Right renal pelvis (tissue), 4 donors: ENCODE results near the gene RPS6KB2. TPM values are rescaled to one million over a fixed set of nuclear protein-coding genes. Genes with fewer than 3 reads are reported as not detected.
"Not testable (repeated sequence)": the region's sequence is repeated elsewhere in the genome, so short reads cannot be mapped to it uniquely, and the experiment has no call there.

Experiments
- DNase-seq, 4 donors: peaks; one replicate each; pipeline ENCODE4 v3.0.0-alpha.2; 2013; ENCODE audit warnings: low read depth in 4 of 4, low spot score in 3 of 4, missing footprints in 1 of 4
- polyA plus RNA-seq, 4 donors: library from polyadenylated mRNA; unstranded; fragments of 120-200 nt; gene quantifications; one replicate each; pipeline ENCODE4 v1.2.1, GENCODE V29; 2013; ENCODE audit not compliant: insufficient read length in 4 of 4

RPS6KB2 gene
- polyA plus RNA-seq, 4 donors = 44.3 to 51.8 (median 45.4) TPM

DNA sequence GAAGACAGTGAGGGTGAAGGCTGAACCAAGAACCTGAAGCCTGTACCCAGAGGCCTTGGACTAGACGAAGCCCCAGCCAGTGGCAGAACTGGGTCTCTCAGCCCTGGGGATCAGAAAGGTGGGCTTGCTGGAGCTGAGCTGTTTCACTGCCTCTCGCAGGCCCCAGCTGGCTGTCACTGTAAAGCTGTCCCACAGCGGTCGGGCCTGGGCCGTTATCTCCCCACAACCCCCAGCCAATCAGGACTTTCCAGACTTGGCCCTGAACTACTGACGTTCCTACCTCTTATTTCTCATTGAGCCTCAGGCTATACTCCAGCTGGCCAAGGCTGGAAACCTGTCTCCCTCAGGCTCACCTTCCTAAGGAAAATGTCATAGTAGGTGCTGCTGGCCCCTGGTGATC lies 30.8 kb upstream of the RPS6KB2 start:
- no peak for DNase-seq

DNA sequence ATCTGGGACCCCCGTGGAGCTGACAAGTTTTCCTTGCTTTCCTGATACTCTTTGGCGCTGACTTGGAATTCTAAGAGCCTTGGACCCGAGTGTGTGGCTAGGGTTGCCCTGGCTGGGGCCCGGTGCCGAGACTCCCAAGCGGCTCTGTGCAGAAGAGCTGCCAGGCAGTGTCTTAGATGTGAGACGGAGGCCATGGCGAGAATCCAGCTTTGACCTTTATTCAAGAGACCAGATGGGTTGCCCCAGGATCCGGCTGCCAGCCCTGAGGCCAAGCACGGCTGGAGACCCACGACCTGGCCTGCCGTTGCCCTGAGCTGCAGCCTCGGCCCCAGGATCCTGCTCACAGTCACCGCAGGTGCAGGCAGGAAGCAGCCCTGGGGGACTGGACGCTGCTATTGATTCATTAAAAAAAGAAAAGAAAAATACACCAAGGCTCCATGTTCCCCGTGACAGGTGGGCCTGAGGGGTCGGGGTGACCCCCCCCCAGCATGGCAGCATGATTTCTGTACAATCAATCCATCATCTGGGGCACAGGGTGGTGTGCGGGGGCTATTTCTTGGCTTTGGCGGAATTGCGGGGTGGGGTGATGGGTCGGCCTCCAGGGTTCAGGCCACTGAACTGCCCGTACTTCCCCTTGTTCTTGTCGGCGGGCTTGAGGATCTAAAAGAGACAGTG lies 30.2 kb upstream of the RPS6KB2 start:
- DNase-seq = no peak

DNA sequence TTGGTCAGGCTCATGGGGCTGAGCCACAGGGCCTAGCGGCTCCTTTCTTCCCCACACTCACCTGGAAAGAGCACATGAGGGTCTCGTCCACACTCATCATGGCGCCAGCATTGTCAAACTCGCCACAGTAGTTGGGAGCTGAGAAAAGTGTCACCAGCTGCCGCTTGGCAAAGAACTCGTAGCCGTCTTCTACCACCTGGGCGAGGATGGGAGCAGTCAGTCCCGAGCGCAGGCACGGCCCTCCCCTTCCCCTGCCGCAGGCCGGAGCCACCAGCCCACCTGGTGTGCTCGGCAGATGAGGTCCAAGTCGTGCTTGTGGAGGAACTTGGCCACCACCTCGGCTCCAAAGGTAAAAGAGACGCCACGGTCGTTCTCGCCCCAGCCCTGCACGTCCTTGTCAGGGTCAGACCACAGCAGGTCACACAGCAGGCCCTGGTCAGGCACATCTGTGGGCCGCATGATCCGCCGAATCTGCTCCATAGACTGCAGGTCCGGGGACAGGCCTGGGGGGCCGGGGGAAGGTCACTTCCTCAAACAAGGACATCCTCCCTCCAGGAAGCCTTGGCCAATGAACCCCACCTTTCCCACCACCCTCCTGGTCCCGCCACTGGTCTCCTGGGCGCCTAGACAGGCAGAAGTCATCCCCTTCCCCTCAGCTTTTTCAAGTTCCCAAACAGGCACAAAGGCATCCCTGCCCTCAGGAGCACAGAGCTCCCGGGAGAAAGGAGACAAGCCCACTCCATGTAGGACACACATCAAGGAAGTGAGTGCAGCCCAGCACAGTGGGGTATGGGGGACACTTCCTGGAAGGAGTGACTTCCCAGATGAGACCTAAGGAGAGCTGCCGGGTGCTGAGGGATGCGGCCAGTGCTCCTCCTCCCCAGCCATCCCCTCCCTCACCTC lies 29.4 kb upstream of the RPS6KB2 start:
- no peak for DNase-seq

DNA sequence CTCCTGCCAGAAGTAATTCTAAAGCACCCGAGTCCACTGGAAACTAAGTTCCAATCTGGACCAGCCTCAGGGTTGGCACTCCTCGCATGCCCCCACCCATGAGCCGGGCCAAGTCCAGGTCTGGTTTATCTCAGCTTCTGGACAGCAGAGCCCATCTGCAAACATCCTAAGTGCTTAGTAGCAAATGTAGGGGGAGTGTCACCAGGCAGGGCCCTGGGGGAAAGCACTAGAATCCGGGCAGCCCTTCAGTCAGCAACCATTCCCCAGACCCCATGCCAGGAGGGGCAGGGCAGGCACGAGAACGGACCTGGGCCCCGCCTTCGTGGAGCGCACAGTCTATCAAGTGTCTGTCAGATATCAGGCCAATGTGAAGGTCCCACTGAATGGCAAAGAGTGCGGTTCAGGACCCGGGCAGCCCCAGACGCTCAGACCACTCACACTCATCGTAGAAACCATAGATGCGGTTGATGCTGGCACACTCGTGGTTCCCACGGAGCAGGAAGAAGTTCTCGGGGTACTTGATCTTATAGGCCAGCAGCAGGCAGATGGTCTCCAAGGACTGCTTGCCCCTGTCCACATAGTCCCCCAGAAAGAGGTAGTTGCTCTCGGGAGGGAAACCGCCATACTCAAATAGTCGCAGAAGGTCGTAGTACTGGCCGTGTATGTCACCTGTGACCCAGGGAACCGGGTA lies 27.9 kb upstream of the RPS6KB2 start:
- DNase-seq = no peak

DNA sequence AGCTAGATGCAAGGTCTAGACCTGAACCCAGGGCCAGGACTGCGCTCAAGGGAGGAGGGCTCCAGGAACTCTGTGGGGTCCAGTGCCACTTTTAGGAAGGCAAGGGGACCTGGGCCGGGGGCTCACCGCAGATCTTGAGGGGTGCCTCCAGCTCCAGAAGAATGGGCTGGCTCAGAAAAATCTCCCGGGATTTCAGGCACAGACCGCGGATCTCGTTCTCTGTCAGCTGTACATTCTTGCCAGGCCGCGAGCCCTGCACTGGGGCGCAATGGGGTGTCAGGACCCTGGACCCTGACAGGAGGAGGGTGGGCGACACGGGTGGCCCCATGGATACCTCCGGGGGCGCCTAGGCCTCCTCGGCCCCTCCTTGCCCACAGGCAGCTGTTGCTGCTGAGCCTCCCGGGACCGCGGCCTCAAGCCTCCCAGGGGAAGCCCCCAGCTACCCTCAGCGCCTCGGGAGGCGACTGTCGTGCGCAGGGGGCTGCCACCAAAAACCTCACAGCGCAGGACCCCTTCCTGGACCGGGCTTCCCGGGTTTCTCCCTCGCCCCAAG lies 27.3 kb upstream of the RPS6KB2 start:
- no peak for DNase-seq

DNA sequence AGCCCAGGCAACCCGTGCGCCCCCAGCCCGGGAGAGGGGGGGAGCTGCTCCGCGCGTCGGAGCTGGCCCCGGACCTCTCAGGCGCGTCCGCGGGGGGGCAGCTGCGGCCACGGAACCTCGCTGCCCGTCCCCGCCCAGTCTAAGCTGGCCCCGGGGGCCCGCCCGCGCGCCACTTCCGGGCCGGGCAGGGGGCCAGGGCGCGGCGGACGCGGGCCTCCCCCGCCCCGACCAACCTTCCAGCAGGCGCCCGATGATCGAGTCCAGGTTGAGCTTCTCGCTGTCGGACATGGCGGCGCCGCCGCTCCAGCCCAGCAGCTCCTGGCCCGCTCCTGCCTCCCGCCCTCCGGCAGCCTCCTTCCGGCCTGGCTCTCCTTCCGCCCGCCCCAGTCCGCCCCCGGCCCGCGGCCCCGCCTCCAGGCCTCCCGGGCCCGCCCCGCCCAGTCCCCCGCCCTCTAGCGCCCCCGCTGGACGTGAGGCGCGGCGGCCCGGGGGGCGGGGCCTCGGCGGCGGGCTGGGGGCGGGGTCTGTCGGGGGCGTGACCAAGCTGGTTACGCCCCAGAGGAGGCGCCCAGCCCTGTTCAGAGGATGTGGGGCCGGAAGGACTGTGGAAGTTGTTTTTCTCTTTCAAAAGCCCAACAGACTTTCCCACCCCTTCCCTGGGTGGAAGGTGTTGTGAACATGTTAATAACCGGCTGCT lies 26.7 kb upstream of the RPS6KB2 start, which contains the start of gene PPP1CA:
TSS of gene PPP1CA (minus strand) at position 364 of the 697 bp plus-strand sequence. CDS start at position 288, 76 bp downstream.
- DNase-seq = peak; percentile 67 to 84 (median 75)

DNA sequence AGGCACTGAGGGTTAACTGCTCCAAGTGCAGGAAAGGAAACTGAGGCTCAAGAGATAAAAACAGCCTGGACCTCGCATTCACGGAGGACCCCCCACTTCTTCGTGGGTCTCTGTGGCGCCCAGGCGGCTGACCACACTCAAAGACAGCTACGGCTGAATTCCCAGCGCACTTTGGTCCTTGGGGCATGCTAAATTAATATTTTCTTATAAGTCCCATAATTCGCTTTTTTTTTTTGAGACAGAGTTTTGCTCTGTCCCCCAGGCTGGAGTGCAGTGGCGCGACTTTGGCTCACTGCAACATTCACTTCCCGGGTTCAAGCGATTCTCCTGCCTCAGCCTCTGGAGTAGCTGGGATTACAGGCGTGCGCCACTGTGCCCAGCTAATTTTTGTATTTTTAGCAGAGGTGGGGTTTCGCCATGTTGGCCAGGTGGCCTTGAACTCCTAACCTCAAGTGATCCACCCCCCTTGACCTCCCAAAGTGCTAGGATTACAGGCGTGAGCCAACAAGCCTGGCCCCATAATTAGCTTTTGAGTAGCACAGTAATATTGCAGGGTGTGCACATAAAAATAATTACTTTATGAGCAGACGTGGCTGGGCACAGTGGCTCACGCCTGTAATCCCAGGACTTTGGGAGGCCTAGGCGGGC lies 26.0 kb upstream of the RPS6KB2 start:
- not testable (repeated sequence) for DNase-seq

DNA sequence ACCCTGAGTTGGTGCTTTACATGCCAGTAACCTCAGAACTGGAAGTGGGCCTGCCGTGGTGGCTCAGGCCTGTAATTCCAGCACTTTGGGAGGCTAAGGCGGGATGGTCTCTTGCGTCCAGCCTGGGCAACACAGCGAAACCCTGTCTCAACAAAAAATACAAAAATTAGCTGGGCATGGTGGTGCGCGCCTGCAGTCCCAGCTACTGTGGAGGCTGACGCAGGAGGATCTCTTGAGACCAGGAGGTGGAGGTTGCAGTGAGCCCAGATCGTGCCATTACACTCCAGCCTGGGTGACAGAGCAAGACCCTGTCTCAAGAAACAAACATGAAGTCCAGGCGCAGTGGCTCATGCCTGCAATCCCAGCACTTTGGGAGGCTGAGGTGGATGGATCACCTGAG lies 25.2 kb upstream of the RPS6KB2 start:
- DNase-seq = not testable (repeated sequence)

DNA sequence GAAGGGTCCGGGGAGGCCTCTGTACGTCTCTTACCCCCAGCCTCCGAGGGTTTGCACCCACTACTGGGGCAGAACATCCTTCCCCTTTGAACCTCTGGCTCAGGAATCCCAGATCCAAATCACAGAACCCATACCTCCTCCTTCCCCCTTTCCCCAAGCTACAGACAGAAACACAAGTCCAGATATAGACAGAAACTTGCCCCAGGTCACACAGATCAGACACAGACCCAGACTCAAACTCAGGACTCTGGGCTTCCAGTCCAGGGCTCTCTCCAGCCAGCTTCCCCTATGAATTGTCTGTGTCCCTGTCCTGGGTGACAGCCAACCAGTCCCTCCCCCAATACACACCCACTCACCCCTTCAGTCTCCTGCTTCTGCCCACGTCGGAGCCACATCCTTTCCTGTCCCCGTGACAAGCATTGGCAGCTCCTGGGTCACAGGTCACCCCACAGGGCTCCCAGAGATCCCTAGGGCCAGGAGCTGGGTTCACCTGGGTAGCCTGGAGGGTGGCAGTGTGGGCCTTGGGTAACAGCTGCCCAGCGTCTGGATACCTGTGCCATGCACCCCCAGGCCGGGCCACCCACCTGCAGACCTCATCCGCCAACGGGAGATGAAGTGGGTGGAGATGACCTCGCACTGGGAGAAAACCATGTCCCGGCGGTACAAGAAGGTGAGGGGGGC lies 23.6 kb upstream of the RPS6KB2 start:
- no peak for DNase-seq

DNA sequence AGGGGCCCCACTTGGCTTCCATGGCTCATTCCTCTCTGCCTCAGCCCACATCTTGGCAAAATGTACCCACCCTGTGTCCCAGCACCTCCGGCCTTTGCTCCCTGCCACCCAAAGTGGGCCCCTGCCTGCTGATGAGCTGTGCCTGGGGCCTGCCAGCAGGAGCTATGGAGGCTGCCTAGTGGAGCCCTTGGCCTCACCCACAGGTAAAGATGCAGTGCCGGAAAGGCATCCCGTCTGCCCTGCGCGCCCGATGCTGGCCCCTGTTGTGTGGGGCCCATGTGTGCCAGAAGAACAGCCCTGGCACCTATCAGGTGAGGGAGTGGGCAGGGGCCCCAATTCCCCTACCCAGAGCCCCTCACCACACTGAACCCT lies 23.1 kb upstream of the RPS6KB2 start:
- DNase-seq = no peak

DNA sequence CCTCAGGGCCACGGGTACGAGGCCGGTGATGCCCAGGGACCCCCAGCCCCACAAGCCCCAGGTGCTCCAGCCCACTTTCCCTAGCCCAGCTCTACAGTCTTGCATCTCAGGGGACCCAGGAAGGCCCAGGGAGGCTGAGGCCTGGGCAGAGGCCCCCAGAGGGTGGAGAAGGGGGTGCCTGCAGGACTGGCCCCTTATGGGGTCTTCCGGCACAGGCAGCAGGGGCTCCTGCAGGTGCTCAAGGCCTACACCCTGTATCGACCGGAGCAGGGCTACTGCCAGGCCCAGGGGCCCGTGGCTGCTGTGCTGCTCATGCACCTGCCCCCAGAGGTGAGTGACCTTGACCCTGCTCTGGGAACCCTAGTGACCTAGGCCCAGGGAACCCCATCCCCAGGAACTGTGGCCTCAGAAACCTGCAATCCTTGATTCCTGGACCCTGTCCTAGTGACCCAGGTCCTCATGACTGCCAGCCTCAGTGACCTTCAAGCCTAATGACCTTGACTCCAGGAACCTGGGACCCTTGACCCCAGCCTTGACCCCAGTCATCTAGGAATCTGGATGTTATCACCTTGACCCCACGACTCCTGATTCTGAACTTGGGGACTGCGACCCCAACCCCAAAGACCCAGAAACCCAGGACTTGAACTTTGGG lies 22.5 kb upstream of the RPS6KB2 start:
- DNase-seq = no peak

DNA sequence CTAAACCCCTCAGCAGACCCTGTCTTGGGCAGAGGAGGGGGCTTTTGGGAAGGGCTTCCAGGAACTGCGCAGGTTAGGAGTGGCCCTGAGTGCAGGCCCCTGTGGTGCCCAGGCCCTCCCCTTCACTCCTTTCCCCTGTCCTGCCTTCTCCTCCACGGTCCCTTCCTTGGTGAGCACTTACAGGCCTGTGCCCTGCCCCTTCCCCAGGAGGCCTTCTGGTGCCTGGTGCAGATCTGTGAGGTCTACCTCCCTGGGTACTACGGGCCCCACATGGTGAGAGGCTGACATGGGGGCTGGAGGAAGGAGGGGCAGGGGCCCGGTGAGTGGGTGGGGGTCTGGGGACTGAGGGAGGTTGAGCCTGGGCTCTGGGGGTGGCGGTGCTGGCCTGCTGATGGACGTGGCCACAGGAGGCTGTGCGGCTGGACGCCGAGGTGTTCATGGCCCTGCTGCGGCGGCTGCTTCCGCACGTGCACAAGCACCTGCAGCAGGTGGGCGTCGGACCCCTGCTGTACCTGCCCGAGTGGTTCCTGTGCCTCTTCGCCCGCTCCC lies 21.8 kb upstream of the RPS6KB2 start:
- no peak for DNase-seq

DNA sequence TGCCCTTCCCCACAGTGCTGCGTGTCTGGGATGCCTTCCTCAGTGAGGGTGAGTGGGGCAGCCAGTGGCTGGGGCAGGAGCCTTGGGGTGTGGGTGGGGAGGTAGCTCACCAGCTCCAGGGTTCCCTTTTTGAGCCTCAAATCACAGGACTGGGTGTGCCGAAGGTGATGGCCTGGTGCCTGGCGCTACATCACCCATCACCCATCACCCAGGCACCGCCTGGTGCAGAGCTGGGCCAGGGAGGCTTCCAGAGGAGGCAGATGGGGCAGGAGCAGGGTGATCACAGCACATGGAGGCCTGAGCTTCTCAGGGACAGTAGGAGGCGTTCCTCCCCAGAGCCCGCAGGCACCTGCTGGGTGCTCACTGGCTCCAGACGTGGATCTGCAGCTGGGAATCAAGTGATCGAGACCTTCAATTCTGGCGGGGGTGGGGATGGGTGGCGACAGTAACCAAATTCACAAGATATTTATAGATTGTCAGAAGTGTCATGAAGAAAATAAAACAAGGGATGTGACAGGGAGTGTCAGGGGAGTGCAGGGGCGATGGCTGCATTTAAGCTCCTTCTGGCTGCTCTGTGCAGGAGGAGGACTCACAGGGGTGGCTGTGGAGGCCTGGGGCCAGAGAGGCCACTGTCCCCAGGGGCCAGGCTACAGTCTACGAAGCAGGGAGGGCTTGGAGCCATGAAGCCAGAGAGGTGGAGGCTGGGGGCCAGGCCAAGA lies 21.2 kb upstream of the RPS6KB2 start:
- DNase-seq = no peak

DNA sequence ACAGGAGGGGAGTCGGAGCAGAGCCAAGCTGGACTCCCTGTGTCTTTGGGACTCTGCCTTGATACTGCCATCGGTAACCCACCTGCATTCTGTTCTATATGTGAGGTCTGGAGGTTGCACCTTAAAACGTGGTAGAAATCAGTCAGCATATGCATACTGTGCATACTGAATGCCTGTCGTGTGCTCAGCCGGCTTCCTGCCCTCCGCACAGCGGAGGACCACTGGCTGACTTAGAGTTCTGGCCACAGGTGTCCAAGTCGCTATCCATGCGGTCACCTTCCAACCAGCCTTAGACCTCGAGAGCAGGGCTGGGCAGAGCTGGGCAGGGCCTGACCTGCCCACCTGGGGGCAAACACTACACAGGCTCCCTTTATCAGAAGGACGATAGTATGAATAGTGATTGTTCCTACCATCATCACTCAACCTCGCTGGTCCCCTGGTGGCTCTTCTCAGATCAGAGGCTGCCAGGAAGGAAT lies 20.6 kb upstream of the RPS6KB2 start:
- DNase-seq = no peak

DNA sequence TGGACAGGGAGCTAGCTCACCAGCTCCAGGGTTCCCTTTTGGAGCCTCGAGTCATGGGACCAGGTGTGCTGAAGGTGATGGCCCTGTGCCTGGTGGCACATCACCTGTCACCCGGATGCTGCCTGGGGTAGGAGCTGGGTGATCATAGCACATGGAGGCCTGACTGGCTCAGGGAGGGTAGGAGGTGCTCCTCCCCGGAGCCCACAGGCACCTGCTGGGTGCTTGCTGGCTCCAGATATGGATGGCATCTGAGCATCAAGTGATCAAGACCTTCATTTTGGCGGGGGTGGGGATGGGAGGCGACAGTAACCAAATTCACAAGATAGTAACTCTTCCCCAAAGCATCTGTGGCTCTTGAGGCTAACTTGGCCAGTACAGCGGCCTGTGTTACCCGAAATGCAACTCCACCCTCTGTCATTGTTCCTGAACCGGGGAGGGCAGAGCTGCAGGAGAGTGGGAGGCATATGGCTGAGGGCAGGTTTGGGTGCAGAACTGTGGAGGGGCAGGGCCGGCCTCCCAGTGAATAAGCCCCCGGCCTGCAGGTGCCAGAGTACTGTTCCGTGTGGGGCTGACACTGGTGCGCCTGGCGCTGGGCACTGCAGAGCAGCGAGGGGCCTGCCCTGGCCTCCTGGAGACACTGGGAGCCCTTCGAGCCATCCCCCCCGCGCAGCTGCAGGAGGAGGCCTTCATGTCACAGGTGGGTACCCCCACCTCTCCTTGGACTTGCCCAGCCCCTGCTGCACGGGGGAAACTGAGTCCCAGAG lies 19.7 kb upstream of the RPS6KB2 start:
- DNase-seq = no peak

DNA sequence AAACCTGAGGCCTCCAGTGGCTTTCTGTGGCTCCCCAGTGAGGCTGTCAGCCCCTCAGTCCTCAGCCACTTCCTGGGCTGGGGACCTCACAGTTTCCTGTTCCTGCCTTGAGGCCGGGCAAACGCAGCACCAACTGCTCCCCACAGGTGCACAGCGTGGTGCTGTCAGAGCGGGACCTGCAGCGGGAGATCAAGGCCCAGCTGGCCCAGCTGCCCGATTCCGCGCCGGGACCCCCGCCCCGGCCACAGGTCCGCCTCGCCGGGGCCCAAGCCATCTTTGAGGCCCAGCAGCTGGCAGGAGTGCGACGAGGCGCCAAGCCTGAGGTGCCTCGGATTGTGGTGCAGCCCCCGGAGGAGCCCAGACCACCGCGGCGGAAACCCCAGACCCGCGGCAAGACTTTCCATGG lies 19.0 kb upstream of the RPS6KB2 start:
- no peak for DNase-seq

DNA sequence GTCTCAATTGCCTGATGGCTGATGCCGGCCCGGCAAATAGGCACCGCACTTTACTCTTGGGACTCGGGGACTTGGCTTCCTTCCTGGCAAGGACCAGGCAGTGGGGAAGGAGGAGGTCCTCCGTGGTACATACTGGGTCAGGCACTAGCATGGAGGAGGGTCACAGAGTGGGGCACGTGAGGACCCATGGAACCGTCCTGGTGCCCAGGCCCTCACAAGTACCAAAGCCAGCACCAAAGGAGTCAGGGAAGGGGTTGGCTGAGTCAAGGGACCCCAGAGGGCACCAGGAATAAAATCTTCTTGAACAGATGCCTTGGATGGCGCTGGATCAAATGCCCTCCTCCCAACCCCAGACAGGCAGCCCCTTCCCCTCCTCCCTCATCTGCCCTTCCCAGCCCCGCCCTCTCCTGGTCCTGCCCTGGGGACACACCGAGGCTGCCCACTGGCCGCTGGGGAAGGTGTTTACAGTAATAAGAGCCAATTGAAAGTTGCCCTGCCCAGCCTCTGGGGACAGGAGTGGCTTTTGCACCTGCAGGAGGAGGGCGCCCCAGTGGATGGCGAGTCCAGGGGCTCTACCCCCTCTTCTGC lies 18.4 kb upstream of the RPS6KB2 start:
- DNase-seq = no peak
